MM.1S (cell line): Measurements from ENCODE around the gene GPR4.

Source experiments
- EZH2 ChIP-seq: fragments of 300-600 bp; sonication (generic); optimal IDR thresholded peaks from 2 replicates; pipeline ENCODE3; 2017; ENCODE audit warnings: low read depth, mild to moderate bottlenecking, antibody characterized with exemption, low read length, mixed read lengths
- EZH2phosphoT487 ChIP-seq: fragments of 300-600 bp; sonication (generic); IDR thresholded peaks from 2 replicates; pipeline ENCODE4 v1.6.1; 2018; ENCODE audit warnings: antibody characterized with exemption, low read length
- TF ChIP-seq, protein P1 (sequence below): fragments of 300-600 bp; sonication (generic); IDR thresholded peaks from 2 replicates; pipeline ENCODE4 v1.5.1; 2016; ENCODE audit warnings: antibody characterized with exemption, low read length, mixed read lengths

DNA sequence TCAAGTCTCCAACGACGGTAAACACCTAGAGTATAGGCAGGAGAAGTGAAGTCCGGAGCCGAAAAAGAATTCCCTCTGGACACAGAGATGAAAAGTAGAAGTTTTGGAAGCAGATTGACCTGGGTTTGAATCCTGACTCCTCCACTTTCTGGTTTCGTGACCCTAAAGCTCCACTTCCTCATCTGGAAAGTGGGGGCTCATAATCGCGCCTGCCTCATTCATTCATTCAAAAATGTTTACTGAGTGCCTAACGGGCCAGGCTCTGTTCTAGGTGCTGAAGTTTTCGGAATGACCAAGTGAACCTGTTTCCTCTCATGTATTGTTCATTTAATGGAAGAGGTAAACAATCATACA lies 44.3 kb upstream of the GPR4 start:
- TF ChIP-seq, protein P1, sequence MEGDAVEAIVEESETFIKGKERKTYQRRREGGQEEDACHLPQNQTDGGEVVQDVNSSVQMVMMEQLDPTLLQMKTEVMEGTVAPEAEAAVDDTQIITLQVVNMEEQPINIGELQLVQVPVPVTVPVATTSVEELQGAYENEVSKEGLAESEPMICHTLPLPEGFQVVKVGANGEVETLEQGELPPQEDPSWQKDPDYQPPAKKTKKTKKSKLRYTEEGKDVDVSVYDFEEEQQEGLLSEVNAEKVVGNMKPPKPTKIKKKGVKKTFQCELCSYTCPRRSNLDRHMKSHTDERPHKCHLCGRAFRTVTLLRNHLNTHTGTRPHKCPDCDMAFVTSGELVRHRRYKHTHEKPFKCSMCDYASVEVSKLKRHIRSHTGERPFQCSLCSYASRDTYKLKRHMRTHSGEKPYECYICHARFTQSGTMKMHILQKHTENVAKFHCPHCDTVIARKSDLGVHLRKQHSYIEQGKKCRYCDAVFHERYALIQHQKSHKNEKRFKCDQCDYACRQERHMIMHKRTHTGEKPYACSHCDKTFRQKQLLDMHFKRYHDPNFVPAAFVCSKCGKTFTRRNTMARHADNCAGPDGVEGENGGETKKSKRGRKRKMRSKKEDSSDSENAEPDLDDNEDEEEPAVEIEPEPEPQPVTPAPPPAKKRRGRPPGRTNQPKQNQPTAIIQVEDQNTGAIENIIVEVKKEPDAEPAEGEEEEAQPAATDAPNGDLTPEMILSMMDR: no peak
- TF ChIP-seq EZH2phosphoT487: no peak
- no peak for TF ChIP-seq EZH2
